Activated effector memory CD4-positive, alpha-beta T cell treated with Interleukin-2 at 50 U/mL for 16 hours (primary cell): ENCODE data around the gene SFXN2.

Experiments
- DNase-seq: peaks from one replicate; pipeline ENCODE4 v3.0.0-alpha.2; 2020

The SFXN2 gene

GRCh38 chr10:102779680-102780526, 65.5 kb downstream of the SFXN2 start:
- no peak for DNase-seq

GRCh38 chr10:102780527-102780808, 66.0 kb downstream of the SFXN2 start:
- no peak for DNase-seq

- no peak for DNase-seq
Observed at GRCh38 chr10:102781090-102781920, 66.9 kb downstream of the SFXN2 start.

GRCh38 chr10:102781921-102782557, 67.6 kb downstream of the SFXN2 start:
- no peak for DNase-seq

GRCh38 chr10:102782673-102783551, 68.5 kb downstream of the SFXN2 start:
- DNase-seq: no peak

GRCh38 chr10:102783568-102783967, 69.1 kb downstream of the SFXN2 start:
- no peak for DNase-seq

- DNase-seq: no peak
Observed at GRCh38 chr10:102785818-102786217, 71.4 kb downstream of the SFXN2 start.

- no peak for DNase-seq
Observed at GRCh38 chr10:102791754-102792395, 77.4 kb downstream of the SFXN2 start.
